Epidermal melanocyte (primary cell): Measurements from ENCODE around the gene SYNJ2.

Experiments used
- DNase-seq: peaks from one replicate; pipeline ENCODE4 v3.0.0; 2011; ENCODE audit warnings: low spot score; ENCODE audit not compliant: insufficient read length

Gene SYNJ2

DNA sequence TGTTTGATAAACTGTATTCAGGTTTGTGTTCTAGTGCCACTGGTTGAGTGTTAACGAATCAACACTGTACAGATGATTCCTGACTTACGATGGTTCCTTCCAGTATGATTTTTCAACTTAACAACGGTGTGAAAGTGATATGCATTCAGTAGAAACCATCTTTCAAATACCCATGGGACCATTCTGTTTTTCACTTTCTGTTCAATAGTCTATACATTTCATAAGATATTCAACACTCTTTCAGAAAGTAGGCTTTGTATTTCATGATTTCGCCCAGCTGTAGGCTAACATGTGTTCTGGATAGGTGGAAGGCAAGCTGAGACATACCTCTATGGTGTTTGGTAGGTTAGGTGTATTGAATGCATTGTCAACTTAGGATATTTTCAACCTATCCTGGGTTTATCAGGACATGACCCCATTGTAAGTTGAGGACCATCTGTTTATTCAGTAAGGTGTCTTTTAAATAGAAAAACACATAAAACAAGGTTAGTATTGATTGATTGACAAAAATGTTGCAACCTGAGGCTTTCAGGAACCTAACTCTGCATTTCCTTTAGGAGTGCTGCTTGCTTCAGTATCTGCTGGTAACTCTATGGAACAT is 32.3 kb downstream of the SYNJ2 start:
- no peak for DNase-seq

- DNase-seq, result no peak
Measured at GRCh38 chr6:158014505-158015187, 33.0 kb downstream of the SYNJ2 start.

GRCh38 chr6:158015188-158015506 is 33.5 kb downstream of the SYNJ2 start:
- no peak for DNase-seq

DNA sequence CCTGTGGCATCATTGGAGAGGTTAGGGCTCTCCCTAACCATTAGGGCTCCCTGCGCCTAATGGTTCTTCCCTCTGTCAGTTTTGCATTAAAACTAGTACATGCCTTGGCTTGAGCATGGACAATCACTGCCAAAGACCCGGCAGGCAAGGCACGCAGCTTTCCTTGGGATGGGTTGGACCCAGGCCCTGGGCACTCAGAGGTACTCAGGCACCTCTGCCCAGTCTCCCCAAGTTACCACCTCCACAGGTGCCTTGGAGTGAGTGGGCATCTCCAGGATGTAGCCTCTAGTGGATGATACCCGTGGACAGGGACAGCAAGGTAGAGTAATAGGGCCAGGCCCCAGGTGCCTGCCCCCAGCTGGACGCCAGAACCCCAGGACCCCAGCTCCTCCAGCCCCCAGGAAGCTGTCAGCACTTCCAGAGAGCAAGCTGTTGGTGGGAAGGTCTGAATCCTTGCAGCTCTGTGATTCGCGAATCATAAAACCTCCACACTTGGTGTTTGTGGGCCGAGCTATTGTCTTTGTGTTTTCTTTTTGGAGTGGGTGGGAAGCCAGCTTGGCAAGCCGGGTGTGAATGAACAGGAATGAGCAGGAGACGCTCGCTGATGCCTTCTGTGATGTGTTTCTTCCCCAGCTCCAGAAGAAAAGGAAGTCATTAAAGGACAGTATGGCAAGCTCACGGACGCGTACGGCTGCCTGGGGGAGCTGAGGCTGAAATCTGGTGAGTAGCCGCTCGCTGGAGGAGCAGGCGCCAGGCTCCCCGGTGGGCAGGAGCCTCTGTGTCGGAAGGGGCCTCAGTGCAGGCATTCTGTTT is 35.1 kb downstream of the SYNJ2 start:
- no peak for DNase-seq

- no peak for DNase-seq
Measured at GRCh38 chr6:158017621-158018040, 36.0 kb downstream of the SYNJ2 start.

GRCh38 chr6:158018041-158018771 is 36.5 kb downstream of the SYNJ2 start:
- DNase-seq, result peak; percentile 70

- no peak for DNase-seq
Measured at GRCh38 chr6:158018851-158019361, 37.2 kb downstream of the SYNJ2 start.

- DNase-seq, result no peak
Measured at GRCh38 chr6:158019416-158019815, 37.8 kb downstream of the SYNJ2 start.

GRCh38 chr6:158020272-158020711 is 38.6 kb downstream of the SYNJ2 start:
- no peak for DNase-seq

- DNase-seq, result no peak
Measured at GRCh38 chr6:158020811-158021210, 39.1 kb downstream of the SYNJ2 start.

DNA sequence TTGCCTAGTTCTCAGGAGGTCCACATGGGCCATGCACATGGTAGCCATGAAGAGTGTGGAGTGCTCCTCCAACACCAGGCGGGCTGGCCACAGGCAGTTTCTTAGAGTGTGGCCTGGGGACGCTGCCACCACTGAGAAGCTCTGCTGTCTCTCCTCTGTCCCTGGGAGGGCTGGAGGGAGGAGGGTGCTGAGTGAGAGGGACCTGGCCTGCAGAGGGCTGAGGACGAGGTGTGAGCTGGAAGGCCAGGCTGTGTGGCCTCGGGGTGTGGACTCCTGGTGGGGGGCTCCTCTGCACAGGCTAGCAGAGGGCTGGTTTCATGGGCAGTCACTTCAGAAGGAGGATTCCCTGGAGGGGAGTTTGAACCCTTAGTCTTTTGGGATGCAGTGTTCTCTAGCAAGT is 39.7 kb downstream of the SYNJ2 start:
- DNase-seq, result no peak

DNA sequence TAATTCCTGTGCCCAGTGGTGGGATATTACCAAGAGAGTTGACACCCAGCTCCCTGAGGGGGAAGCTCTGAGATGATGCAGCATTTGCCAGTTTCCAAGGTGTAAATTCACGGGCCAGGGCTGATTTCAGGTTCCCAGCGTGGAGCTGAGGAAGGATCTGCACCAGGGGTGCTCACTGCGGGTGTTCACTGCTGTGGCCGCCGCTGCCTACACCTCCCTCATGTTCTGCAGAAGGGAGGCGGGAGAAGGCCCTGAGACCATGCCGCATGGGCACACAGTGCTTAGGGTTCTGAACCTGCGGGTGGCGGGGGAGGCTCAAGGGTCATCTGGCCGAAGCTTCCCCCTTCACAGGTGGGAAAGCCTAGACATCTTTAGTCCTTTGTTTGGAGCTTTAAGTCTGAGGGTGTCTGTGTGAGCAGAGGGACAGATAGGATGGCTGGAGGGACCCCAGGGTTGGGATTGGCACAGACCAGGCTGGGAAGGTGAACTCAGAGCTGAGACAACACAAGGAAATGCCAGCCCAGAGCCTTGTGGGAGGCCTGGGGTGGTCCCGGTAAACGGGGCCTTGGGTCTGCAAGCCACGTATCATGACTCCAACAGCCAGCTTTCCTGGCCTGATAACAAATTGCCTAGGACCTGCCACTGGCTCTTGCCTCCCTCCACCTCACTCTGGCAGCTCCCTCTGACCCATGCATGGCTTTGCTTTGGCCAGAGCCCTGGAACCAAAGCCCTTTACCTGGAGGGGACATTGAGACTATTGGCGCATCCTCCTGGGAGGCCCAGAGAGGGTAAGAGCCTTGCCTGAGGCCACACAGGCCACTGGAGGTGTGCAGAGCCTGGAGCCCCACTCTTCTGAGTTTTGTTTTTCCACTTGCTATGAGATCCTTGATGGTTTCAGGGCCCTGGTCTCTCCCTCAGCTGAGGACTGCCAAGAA is 40.4 kb downstream of the SYNJ2 start:
- no peak for DNase-seq

DNA sequence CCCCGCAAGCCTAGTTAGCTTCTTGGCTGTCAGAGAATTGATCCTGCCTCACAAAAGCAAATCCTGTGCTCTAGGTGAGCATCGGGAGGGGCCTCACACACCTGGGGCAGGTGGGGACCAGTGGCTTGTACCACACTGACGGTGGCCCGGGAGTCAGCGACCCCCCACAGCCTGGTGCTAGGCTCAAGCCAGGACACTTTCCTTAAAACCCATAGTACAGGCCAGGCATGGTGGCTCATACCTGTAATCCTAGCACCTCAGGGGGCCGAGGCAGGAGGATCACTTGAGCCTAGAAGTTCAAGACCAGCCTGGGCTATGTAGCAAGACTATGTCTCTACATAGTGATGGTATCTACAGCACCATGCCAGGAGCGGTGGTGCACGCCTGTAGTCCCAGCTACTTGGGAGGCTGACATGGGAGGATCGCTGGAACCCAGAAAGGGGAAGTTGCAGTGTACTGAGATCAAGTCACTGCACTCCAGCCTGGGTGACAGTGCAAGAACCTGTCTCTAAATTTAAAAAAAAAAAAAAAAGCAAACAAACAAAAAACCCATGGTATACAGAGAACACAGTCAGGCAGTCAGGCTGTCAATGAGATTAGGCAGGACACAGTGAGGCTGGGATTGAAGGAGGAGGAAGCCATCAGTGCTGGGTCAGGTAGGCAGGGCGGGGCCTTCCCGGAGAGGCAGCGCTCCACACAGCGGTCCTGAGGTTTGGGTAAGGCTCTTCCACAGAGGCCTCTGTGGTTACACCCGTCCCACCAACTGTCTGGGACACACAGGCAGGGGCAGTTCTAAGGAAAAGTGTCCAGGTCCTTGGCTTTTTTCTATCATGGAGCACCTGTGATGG is 41.3 kb downstream of the SYNJ2 start:
- no peak for DNase-seq

GRCh38 chr6:158023597-158023939 is 41.9 kb downstream of the SYNJ2 start:
- DNase-seq, result no peak

GRCh38 chr6:158024566-158025297 is 43.1 kb downstream of the SYNJ2 start:
- no peak for DNase-seq

GRCh38 chr6:158026054-158026900 is 44.6 kb downstream of the SYNJ2 start:
- no peak for DNase-seq

DNA sequence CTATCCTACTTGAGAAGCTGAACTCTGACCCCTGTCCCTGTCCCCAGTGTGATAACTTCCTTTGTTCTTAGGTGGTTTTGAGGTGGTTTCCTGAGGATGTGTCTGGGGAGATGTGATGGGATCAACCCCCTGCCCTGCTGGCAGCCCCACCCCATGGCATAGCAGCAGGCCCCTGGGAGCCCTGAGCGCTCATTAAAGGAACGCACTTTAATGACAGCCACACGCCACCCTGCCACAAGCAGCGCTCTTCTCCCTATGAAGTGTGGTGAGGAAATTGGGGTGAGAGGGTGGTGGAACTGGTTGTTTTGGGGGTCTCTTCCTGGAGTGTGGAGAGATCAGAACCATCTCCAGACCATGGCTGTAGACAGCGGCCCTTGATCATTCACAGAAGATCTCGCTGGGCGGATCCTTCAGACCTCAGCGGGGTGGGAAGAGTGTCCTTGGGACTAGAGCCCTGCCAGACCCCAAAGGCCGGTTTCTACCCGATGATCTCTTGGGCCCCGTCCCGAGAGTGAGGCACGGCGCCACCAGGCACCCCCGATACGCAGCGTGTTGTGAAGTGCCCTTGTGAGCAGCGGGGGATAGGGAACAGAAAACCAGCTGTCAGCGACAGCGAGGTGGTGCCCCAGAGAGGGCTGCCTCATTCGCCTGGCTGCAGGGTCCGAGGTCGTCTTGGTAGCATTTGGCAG is 45.4 kb downstream of the SYNJ2 start:
- no peak for DNase-seq
